Measurements from ENCODE around the gene IFNAR1.

Gene IFNAR1

DNA sequence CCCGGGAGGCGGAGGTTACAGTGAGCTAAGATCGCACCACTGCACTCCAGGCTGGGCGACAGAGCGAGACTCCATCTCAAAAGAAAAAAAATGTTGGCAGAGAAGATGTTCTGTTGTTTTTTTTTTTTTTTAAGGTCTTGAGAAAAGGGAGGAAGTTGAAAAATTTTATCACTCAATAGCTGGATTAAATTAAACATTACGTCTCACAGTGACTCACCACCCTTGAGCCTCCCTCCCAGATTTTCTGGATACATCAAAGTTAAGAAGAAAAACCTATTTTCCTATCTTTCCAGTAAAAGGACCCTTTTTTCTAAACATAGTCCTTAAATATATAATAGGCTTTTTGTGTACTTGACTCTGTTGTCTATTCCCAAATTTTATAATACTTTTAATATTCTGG lies 35.5 kb downstream of the IFNAR1 start:
- TF ChIP-seq SPI1 (IDR thresholded peaks at IDR 0.05; ENCODE audit: borderline replicate concordance, low read depth) (no peak), POLR2AphosphoS5 (IDR thresholded peaks at IDR 0.05; ENCODE audit: low read depth) (no peak), GABPA (IDR thresholded peaks at IDR 0.05; ENCODE audit: low read depth) (no peak)
- TF ChIP-seq, protein P1, sequence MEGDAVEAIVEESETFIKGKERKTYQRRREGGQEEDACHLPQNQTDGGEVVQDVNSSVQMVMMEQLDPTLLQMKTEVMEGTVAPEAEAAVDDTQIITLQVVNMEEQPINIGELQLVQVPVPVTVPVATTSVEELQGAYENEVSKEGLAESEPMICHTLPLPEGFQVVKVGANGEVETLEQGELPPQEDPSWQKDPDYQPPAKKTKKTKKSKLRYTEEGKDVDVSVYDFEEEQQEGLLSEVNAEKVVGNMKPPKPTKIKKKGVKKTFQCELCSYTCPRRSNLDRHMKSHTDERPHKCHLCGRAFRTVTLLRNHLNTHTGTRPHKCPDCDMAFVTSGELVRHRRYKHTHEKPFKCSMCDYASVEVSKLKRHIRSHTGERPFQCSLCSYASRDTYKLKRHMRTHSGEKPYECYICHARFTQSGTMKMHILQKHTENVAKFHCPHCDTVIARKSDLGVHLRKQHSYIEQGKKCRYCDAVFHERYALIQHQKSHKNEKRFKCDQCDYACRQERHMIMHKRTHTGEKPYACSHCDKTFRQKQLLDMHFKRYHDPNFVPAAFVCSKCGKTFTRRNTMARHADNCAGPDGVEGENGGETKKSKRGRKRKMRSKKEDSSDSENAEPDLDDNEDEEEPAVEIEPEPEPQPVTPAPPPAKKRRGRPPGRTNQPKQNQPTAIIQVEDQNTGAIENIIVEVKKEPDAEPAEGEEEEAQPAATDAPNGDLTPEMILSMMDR (IDR thresholded peaks at IDR 0.05; ENCODE audit: insufficient read depth, low read length) = no peak
- TF ChIP-seq, protein P2, sequence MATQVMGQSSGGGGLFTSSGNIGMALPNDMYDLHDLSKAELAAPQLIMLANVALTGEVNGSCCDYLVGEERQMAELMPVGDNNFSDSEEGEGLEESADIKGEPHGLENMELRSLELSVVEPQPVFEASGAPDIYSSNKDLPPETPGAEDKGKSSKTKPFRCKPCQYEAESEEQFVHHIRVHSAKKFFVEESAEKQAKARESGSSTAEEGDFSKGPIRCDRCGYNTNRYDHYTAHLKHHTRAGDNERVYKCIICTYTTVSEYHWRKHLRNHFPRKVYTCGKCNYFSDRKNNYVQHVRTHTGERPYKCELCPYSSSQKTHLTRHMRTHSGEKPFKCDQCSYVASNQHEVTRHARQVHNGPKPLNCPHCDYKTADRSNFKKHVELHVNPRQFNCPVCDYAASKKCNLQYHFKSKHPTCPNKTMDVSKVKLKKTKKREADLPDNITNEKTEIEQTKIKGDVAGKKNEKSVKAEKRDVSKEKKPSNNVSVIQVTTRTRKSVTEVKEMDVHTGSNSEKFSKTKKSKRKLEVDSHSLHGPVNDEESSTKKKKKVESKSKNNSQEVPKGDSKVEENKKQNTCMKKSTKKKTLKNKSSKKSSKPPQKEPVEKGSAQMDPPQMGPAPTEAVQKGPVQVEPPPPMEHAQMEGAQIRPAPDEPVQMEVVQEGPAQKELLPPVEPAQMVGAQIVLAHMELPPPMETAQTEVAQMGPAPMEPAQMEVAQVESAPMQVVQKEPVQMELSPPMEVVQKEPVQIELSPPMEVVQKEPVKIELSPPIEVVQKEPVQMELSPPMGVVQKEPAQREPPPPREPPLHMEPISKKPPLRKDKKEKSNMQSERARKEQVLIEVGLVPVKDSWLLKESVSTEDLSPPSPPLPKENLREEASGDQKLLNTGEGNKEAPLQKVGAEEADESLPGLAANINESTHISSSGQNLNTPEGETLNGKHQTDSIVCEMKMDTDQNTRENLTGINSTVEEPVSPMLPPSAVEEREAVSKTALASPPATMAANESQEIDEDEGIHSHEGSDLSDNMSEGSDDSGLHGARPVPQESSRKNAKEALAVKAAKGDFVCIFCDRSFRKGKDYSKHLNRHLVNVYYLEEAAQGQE (IDR thresholded peaks at IDR 0.05; ENCODE audit: insufficient replicate concordance, low read depth) = no peak
- no peak overlapping the region for H3K27ac ChIP-seq (replicated peaks)
- H3K4me3 ChIP-seq (replicated peaks; ENCODE audit: insufficient read depth, low read length) = no peak overlapping the region
- H3K27me3 ChIP-seq (ENCODE audit: insufficient read depth, poor library complexity, severe bottlenecking) = no peaks in the 10 kb centered on the region
- DNase-seq (ENCODE audit: low read depth in 1 of 2, low spot score in 1 of 2) = no peak

DNA sequence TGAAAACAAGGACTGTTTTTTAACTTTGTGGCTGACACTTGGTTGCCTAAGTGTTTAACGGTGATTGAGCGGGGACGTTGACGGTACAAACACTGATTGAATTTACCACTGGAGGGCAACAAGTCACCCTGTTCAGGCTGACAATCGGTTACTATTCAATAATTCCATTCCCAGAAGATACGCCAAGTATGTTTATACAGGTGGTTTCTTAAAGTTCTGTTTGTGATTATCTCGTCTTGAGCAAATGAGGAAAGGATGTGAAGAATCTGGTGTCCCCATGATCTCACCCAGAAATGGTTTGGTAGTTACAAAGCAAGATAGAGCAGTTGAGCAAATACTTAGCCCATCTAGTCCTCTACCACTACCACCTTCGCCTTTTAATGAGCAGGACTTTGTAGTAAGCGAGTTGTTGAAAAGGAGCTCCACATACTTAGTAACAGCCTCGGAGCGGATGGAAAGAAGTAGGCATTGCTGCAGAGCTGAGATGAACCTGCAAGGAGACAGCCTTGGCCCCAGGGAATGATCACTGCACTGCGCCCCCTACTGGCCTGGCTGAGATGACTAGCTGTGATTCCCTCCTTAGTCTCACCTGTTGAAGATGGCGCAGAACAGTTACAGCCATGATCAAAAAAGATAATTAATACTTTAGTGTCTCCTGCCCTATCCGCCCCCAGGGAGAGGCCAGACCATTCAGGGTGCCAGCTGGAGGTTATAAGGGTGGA lies 36.3 kb downstream of the IFNAR1 start:
- peak overlapping the region; percentile 76 for H3K27ac ChIP-seq (replicated peaks)
- TF ChIP-seq, protein P2 (IDR thresholded peaks at IDR 0.05; ENCODE audit: insufficient replicate concordance, low read depth) = no peak
- peak; percentile 34; the same call in 1 of the 2 replicates for TF ChIP-seq POLR2AphosphoS5 (IDR thresholded peaks at IDR 0.05; ENCODE audit: low read depth)
- TF ChIP-seq SPI1 (IDR thresholded peaks at IDR 0.05; ENCODE audit: borderline replicate concordance, low read depth) = no peak; the same call in 1 of the 2 replicates
- TF ChIP-seq, protein P1 (IDR thresholded peaks at IDR 0.05; ENCODE audit: insufficient read depth, low read length) = peak; percentile 93
- DNase-seq (ENCODE audit: low read depth in 1 of 2, low spot score in 1 of 2) = peak; percentile 75 to 84
- peak overlapping the region; percentile 11 for H3K4me3 ChIP-seq (replicated peaks; ENCODE audit: insufficient read depth, low read length)
- no peaks in the 10 kb centered on the region for H3K27me3 ChIP-seq (ENCODE audit: insufficient read depth, poor library complexity, severe bottlenecking)

DNA sequence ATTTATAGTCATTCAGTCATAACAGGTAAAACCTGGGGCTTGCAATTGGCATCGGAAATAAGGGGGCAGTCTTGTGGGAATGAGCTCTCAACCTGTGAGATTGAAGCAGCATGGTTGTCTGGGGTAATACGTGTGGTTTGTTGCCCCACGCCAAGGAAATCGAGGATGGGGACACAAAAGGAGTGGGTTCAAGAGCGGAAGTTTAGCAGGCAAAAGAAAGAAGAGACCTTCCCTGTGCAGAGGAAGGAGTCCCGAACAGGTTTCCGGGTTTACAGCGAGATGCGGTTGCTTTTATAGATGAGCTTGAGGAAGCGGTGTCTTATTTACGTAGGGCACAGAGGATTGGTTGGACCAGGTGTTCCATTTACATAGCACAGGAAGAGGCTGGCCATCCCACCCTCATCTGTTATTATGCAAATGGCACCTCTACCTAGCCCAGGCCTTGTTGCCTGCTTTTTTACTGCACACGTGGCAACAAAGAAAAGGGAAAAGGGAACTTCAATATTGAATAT lies 37.3 kb downstream of the IFNAR1 start:
- no peaks in the 10 kb centered on the region for H3K27me3 ChIP-seq (ENCODE audit: insufficient read depth, poor library complexity, severe bottlenecking)
- H3K4me3 ChIP-seq (replicated peaks; ENCODE audit: insufficient read depth, low read length) = peak overlapping the region; percentile 12
- TF ChIP-seq GABPA (IDR thresholded peaks at IDR 0.05; ENCODE audit: low read depth) (peak; percentile 71), SPI1 (IDR thresholded peaks at IDR 0.05; ENCODE audit: borderline replicate concordance, low read depth) (peak; percentile 60; the same call in 1 of the 2 replicates), POLR2AphosphoS5 (IDR thresholded peaks at IDR 0.05; ENCODE audit: low read depth) (peak; percentile 85)
- TF ChIP-seq, protein P1 (IDR thresholded peaks at IDR 0.05; ENCODE audit: insufficient read depth, low read length) = no peak
- TF ChIP-seq, protein P2 (IDR thresholded peaks at IDR 0.05; ENCODE audit: insufficient replicate concordance, low read depth) = peak; percentile 55
- H3K27ac ChIP-seq (replicated peaks) = peak overlapping the region; percentile 76
- DNase-seq (ENCODE audit: low read depth in 1 of 2, low spot score in 1 of 2) = peak; percentile 88 to 94

All from HL-60 (cell line).